IMR-90 (cell line): Measurements from ENCODE around the gene LDLRAD1. TPM values are rescaled to one million over a fixed set of nuclear protein-coding genes. Genes with fewer than 3 reads are reported as not detected.

Experiments
- ATAC-seq: fragments of 200-7000 bp; cut with Tn5 transposase; 2 replicates; pipeline ENCODE4 v1.9.1; 2020; ENCODE audit warnings: low read depth, mild to moderate bottlenecking, moderate library complexity
- BruUV-seq: library from RNA; stranded (reverse); fragments of 400-500 nt; replicated peaks from 2 replicates; lab custom pipeline; 2021; lab: Mats Ljungman, UMichigan
- CTCF ChIA-PET: fragments of 300-600 bp; formaldehyde crosslinking; extraction: SDS; loops from one replicate; lab custom pipeline; 2021; ENCODE audit warnings: antibody characterized with exemption; lab: Yijun Ruan, JAX
- POLR2A ChIA-PET: fragments of 300-600 bp; sonication (Branson Sonifier 250); formaldehyde crosslinking; loops from one replicate; lab custom pipeline; 2022; ENCODE audit warnings: antibody characterized with exemption; ENCODE audit not compliant: unreplicated experiment; lab: Charles Lee
- DNase-seq: peaks from one replicate; pipeline ENCODE4 v3.0.0; 2013
- H2AFZ ChIP-seq: replicated peaks from 2 replicates; pipeline ENCODE3; 2013; ENCODE audit warnings: low read length, mild to moderate bottlenecking; ENCODE audit not compliant: poor library complexity
- H2AK5ac ChIP-seq: 2 replicates; pipeline ENCODE4 v1.6.1; 2013; ENCODE audit warnings: low read depth, low read length, inconsistent platforms
- H2AK9ac ChIP-seq: replicated peaks from 2 replicates; pipeline ENCODE3; 2013; ENCODE audit warnings: mild to moderate bottlenecking, low read depth, low read length, moderate library complexity; ENCODE audit not compliant: poor library complexity
- H2BK120ac ChIP-seq: 2 replicates; pipeline ENCODE4 v1.6.1; 2013; ENCODE audit warnings: low read depth, low read length, inconsistent platforms
- H2BK15ac ChIP-seq: 3 replicates; pipeline ENCODE4 v1.6.1; 2013; ENCODE audit warnings: low read depth, low read length, inconsistent platforms
- H2BK20ac ChIP-seq: 2 replicates; pipeline ENCODE4 v1.6.1; 2013; ENCODE audit warnings: low read depth, mild to moderate bottlenecking, inconsistent platforms, low read length, moderate library complexity
- H2BK5ac ChIP-seq: 2 replicates; pipeline ENCODE4 v1.6.1; 2013; ENCODE audit warnings: mild to moderate bottlenecking, low read depth, low read length, inconsistent platforms; ENCODE audit not compliant: poor library complexity, severe bottlenecking
- H3K14ac ChIP-seq: replicated peaks from 2 replicates; pipeline ENCODE4 v1.6.1; 2013; ENCODE audit warnings: low read depth, low read length, inconsistent platforms
- H3K18ac ChIP-seq: 2 replicates; pipeline ENCODE4 v1.6.1; 2013; ENCODE audit warnings: low read depth, low read length, control low read depth
- H3K23ac ChIP-seq: 2 replicates; pipeline ENCODE4 v1.6.1; 2013; ENCODE audit warnings: low read depth, low read length, inconsistent platforms
- H3K27ac ChIP-seq: 2 replicates; pipeline ENCODE4 v1.5.1; 2013; ENCODE audit warnings: mild to moderate bottlenecking, control low read depth, low read length; ENCODE audit not compliant: insufficient read depth
- H3K27me3 ChIP-seq: 2 replicates; pipeline ENCODE4 v1.6.1; 2013; ENCODE audit warnings: low read length; ENCODE audit not compliant: control insufficient read depth, insufficient read depth
- H3K36me3 ChIP-seq: 2 replicates; pipeline ENCODE4 v1.6.1; 2013; ENCODE audit warnings: low read length, mixed read lengths; ENCODE audit not compliant: control insufficient read depth, insufficient read depth
- H3K4ac ChIP-seq: 2 replicates; pipeline ENCODE4 v1.6.1; 2013; ENCODE audit warnings: low read depth, low read length, inconsistent platforms
- H3K4me1 ChIP-seq: 2 replicates; pipeline ENCODE4 v1.6.1; 2013; ENCODE audit warnings: low read length, mixed read lengths; ENCODE audit not compliant: control insufficient read depth, insufficient read depth
- H3K4me2 ChIP-seq: 2 replicates; pipeline ENCODE4 v1.6.1; 2013; ENCODE audit warnings: low read depth, mild to moderate bottlenecking, control low read depth, low read length, moderate library complexity
- H3K4me3 ChIP-seq: 2 replicates; pipeline ENCODE4 v1.5.1; 2013; ENCODE audit warnings: low read depth, mild to moderate bottlenecking, control low read depth, low read length, moderate library complexity; ENCODE audit not compliant: insufficient read depth
- H3K56ac ChIP-seq: 2 replicates; pipeline ENCODE4 v1.6.1; 2013; ENCODE audit warnings: low read length, inconsistent platforms; ENCODE audit not compliant: insufficient read depth; ENCODE audit errors: extremely low read depth
- H3K79me1 ChIP-seq, 2 experiments: 2 replicates each; pipeline ENCODE4 v1.6.1; 2013; ENCODE audit warnings: low read length in 2 of 2, inconsistent platforms in 1 of 2, low read depth in 1 of 2
- H3K9ac ChIP-seq: 2 replicates; pipeline ENCODE4 v1.6.1; 2013; ENCODE audit warnings: low read depth, low read length, control low read depth
- H3K9me1 ChIP-seq: 2 replicates; pipeline ENCODE4 v1.6.1; 2013; ENCODE audit warnings: low read length, inconsistent platforms; ENCODE audit not compliant: insufficient read depth
- H3K9me3 ChIP-seq: 2 replicates; pipeline ENCODE4 v1.6.1; 2013; ENCODE audit warnings: low read length; ENCODE audit not compliant: control insufficient read depth, insufficient read depth
- H4K20me1 ChIP-seq: 2 replicates; pipeline ENCODE4 v1.6.1; 2013; ENCODE audit warnings: low read length, inconsistent platforms; ENCODE audit not compliant: insufficient read depth
- H4K5ac ChIP-seq: 2 replicates; pipeline ENCODE4 v1.6.1; 2013; ENCODE audit warnings: mild to moderate bottlenecking, low read depth, low read length, control low read depth
- H4K8ac ChIP-seq, 2 experiments: 2 replicates each; pipeline ENCODE4 v1.6.1; 2013; ENCODE audit warnings: low read depth in 2 of 2, low read length in 2 of 2, control low read depth in 1 of 2, inconsistent platforms in 1 of 2
- H4K91ac ChIP-seq: 2 replicates; pipeline ENCODE4 v1.6.1; 2013; ENCODE audit warnings: low read depth, low read length, inconsistent platforms; ENCODE audit not compliant: insufficient read depth
- BHLHE40 ChIP-seq: fragments of 150-350 bp; IDR thresholded peaks from 2 replicates; pipeline ENCODE4 v1.6.1; 2016; ENCODE audit warnings: mild to moderate bottlenecking, low read depth, low read length
- CHD1 ChIP-seq: IDR thresholded peaks from 2 replicates; pipeline ENCODE4 v1.6.1; 2012; ENCODE audit warnings: low read depth, low read length, improper control_type of control experiment
- CTCF ChIP-seq: conservative IDR thresholded peaks from 2 replicates; pipeline ENCODE4 v1.5.1; 2012; ENCODE audit warnings: mild to moderate bottlenecking, low read depth, low read length, improper control_type of control experiment
- ELK1 ChIP-seq: fragments of 150-350 bp; IDR thresholded peaks from 2 replicates; pipeline ENCODE4 v1.6.1; 2016; ENCODE audit warnings: low read depth, mild to moderate bottlenecking, low read length, moderate library complexity, borderline replicate concordance
- MAZ ChIP-seq: IDR thresholded peaks from 2 replicates; pipeline ENCODE4 v1.6.1; 2012; ENCODE audit warnings: low read depth, mild to moderate bottlenecking, low read length, improper control_type of control experiment, moderate library complexity, borderline replicate concordance
- MXI1 ChIP-seq: IDR thresholded peaks from 2 replicates; pipeline ENCODE4 v1.6.1; 2012; ENCODE audit warnings: low read depth, mild to moderate bottlenecking, low read length, moderate library complexity, borderline replicate concordance
- NFE2L2 ChIP-seq: fragments of 150-350 bp; IDR thresholded peaks from 2 replicates; pipeline ENCODE4 v1.6.1; 2016; ENCODE audit warnings: low read depth, mild to moderate bottlenecking, low read length
- POLR2A ChIP-seq: IDR thresholded peaks from 2 replicates; pipeline ENCODE4 v1.6.1; 2012; ENCODE audit warnings: mild to moderate bottlenecking, low read depth, low read length
- RAD21 ChIP-seq: IDR thresholded peaks from 2 replicates; pipeline ENCODE4 v1.6.1; 2012; ENCODE audit warnings: low read length, improper control_type of control experiment
- RFX5 ChIP-seq: IDR thresholded peaks from 2 replicates; pipeline ENCODE4 v1.8.0; 2012; ENCODE audit warnings: low read depth, mild to moderate bottlenecking, low read length, moderate library complexity
- USF2 ChIP-seq: fragments of 150-350 bp; IDR thresholded peaks from 2 replicates; pipeline ENCODE4 v1.6.1; 2017; ENCODE audit warnings: mild to moderate bottlenecking, antibody characterized with exemption, low read length, low read depth
- WGBS, 2 experiments: methylation state at CpG; one replicate each; pipeline versions ENCODE4 v1.1.5 to v1.1.7; 2013; ENCODE audit warnings: missing lambda C conversion rate in 2 of 2; ENCODE audit not compliant: insufficient read length in 1 of 2; ENCODE audit errors: extremely low coverage in 2 of 2; 5-methylcytosine and 5-hydroxymethylcytosine counted together
- dilution Hi-C: fragments of 300-500 bp; cut with HindIII; formaldehyde crosslinking; loops from one replicate; pipeline ENCODE4 v1.14.3; 2018; ENCODE audit warnings: low sequenced_read_pairs; ENCODE audit not compliant: unreplicated experiment
- in situ Hi-C: fragments of 300-500 bp; cut with MboI; formaldehyde crosslinking; loops from 3 replicates; pipeline ENCODE4 v1.14.3; 2019; ENCODE audit warnings: low sequenced_read_pairs, inconsistent platforms, mixed read lengths
- intact Hi-C: fragments of 100-400 bp; cut with micrococcal nuclease; formaldehyde crosslinking; loops from 2 replicates; pipeline ENCODE4 v1.10.0; 2022
- polyA plus RNA-seq, 3 experiments: library from polyadenylated mRNA; depleted of rRNA; stranded (reverse); fragments of >200 nt; gene quantifications; 2 replicates each; pipeline ENCODE4 v1.2.3, GENCODE V29; 2012; ENCODE audit warnings: low replicate concordance in 1 of 3
- total RNA-seq: library from RNA; depleted of rRNA; stranded (reverse); fragments of >200 nt; gene quantifications from 2 replicates; pipeline ENCODE4 v1.2.3, GENCODE V29; 2012

Gene LDLRAD1
- total and polyA plus RNA-seq, 2 of the 4 experiments (the other 2 are of a cell fraction) = not detected

DNA sequence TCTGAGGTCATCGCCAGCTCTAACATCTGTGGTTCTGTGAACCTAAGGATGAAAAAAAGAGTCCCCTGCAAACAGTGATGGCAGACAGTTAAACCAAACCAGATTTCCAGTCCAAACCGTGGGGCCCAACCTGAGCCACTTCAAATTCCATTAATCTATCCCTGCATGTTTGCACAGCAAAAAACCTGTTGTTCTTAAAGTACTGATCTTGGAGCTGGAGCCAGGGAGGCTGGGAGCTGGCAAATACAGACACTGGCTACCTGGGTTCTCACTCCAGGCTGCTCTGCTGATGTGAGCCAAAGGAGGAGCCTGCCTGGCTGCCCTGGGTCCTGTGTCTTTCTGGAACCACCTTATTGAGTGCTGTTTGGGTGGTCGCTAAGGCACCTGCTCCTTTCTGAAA is 16.4 kb downstream of the LDLRAD1 start:
- dilution Hi-C loops (no loop called here), in situ Hi-C loops (no loop called here), intact Hi-C loops (no loop called here)
- no peak overlapping the region for H2BK20ac ChIP-seq
- no peaks in the 10 kb centered on the region for H3K4me1 ChIP-seq
- H4K91ac ChIP-seq = no peak overlapping the region
- no peaks in the 10 kb centered on the region for H4K20me1 ChIP-seq
- H3K56ac ChIP-seq = no peak overlapping the region
- H3K27me3 ChIP-seq = peaks cover 22% of the 10 kb centered on the region
- WGBS, 2 experiments = no CpG with 5 or more reads among the region's 3 CpGs
- TF ChIP-seq ELK1 (no peak), USF2 (no peak), RFX5 (no peak), NFE2L2 (no peak), MAZ (no peak), MXI1 (no peak), CHD1 (no peak), BHLHE40 (no peak), POLR2A (no peak), RAD21 (no peak), CTCF (no peak)
- H3K9ac ChIP-seq = no peak overlapping the region
- no TSS peak for BruUV-seq
- H3K4me3 ChIP-seq = no peak overlapping the region
- ChIA-PET CTCF (no interaction called here), POLR2A (no interaction called here)
- H2BK5ac ChIP-seq = no peak overlapping the region
- H3K18ac ChIP-seq = no peak overlapping the region
- no peak overlapping the region for H2AK9ac ChIP-seq
- H3K27ac ChIP-seq = no peak overlapping the region
- H2AK5ac ChIP-seq = no peak overlapping the region
- no peak overlapping the region for H3K4me2 ChIP-seq
- no peak overlapping the region for H2AFZ ChIP-seq
- no peak overlapping the region for H3K14ac ChIP-seq
- no peak overlapping the region for H2BK15ac ChIP-seq
- no peaks in the 10 kb centered on the region for H3K36me3 ChIP-seq
- H3K9me1 ChIP-seq = no peaks in the 10 kb centered on the region
- no peak overlapping the region for H4K8ac ChIP-seq
- ATAC-seq (no peak), DNase-seq (no peak)
- H3K79me1 ChIP-seq = no peaks in the 10 kb centered on the region
- no peak overlapping the region for H2BK120ac ChIP-seq
- H3K23ac ChIP-seq = no peak overlapping the region
- H4K5ac ChIP-seq = no peak overlapping the region
- H3K4ac ChIP-seq = no peak overlapping the region
- peaks cover 2% of the 10 kb centered on the region; the same call in 1 of the 2 replicates for H3K9me3 ChIP-seq
